ENCODE measurements around the gene SMAD1. TPM values are rescaled to one million over a fixed set of nuclear protein-coding genes. Genes with fewer than 3 reads are reported as not detected.

SMAD1 gene
- polyA plus RNA-seq, 1 of the 3 experiments (the other 2 are of a cell fraction) = 46.0 TPM

GRCh38 chr4:145566086-145566708 lies 84.5 kb downstream of the SMAD1 start:
- H3K27me3 ChIP-seq (ENCODE audit: insufficient read depth) = no peaks in the 10 kb centered on the region
- H3K4me1 ChIP-seq (ENCODE audit: control insufficient read depth in 1 of 2, insufficient read depth in 2 of 2, low read depth in 1 of 2, low read length in 1 of 2) = no peaks in the 10 kb centered on the region
- ChIA-PET CTCF (interaction anchor here (1.4 kb wide), 1 partner anchor 9 kb away, joined by 3 read pairs; no protein-coding TSS in a partner anchor), POLR2A (no interaction called here)
- H3K79me2 ChIP-seq (ENCODE audit: insufficient read depth) = no peaks in the 10 kb centered on the region
- TF ChIP-seq MXI1 (IDR thresholded peaks at IDR 0.05; ENCODE audit: low read depth, low read length) (no peak), USF1 (IDR thresholded peaks at IDR 0.05; ENCODE audit: borderline replicate concordance, low read depth) (no peak), EP300 (IDR thresholded peaks at IDR 0.05; ENCODE audit: borderline replicate concordance in 1 of 2, low read depth in 1 of 2, low read length in 1 of 2) (no peak), REST (IDR thresholded peaks at IDR 0.05; ENCODE audit: low read depth, low read length) (no peak), ZBTB33 (IDR thresholded peaks at IDR 0.05; ENCODE audit: borderline replicate concordance, low read depth) (no peak), JUND (IDR thresholded peaks at IDR 0.05) (no peak), YY1 (IDR thresholded peaks at IDR 0.05; ENCODE audit: low read depth) (no peak), GABPA (IDR thresholded peaks at IDR 0.05; ENCODE audit: low read depth) (no peak), CTCF (IDR thresholded peaks at IDR 0.05) (no peak), SIN3A (IDR thresholded peaks at IDR 0.05; ENCODE audit: borderline replicate concordance, low read depth, low read length) (no peak), RXRA (IDR thresholded peaks at IDR 0.05; ENCODE audit: borderline replicate concordance, low read depth) (no peak), FOXM1 (IDR thresholded peaks at IDR 0.05; ENCODE audit: low read depth) (no peak), RCOR1 (IDR thresholded peaks at IDR 0.05; ENCODE audit: low read length) (no peak)
- no peak overlapping the region for H3K9ac ChIP-seq
- H3K36me3 ChIP-seq (replicated peaks in 1 of 2; ENCODE audit: control insufficient read depth in 1 of 2, insufficient read depth in 2 of 2, low read length in 1 of 2) = no peaks in the 10 kb centered on the region
- WGBS (ENCODE audit: low lambda C conversion rate) = 77% methylated on average over 4 of the region's 5 CpGs
- no peak overlapping the region for H2AFZ ChIP-seq (ENCODE audit: low read depth)
- no peak for DNase-seq
- no peaks in the 10 kb centered on the region for H4K20me1 ChIP-seq (ENCODE audit: insufficient read depth)
- H3F3A ChIP-seq (replicated peaks; ENCODE audit: insufficient read depth) = peaks cover 3% of the 10 kb centered on the region
- no peak overlapping the region for H3K4me3 ChIP-seq (ENCODE audit: low read depth in 2 of 2, low read length in 1 of 2)
- no peak overlapping the region for H3K27ac ChIP-seq (ENCODE audit: low read depth in 2 of 2, low read length in 1 of 2)
- no peaks in the 10 kb centered on the region for H3K9me3 ChIP-seq
- no peaks in the 10 kb centered on the region for H3K9me2 ChIP-seq
- no peak overlapping the region for H3K4me2 ChIP-seq

Data from SK-N-SH (cell line).